IPS-20b (cell line): Measurements from ENCODE around the gene CYRIA.

Experiments
- H3K27ac ChIP-seq: one replicate; pipeline ENCODE4 v1.5.1; 2013; ENCODE audit warnings: low read length
- H3K27me3 ChIP-seq: 2 replicates; pipeline ENCODE4 v1.6.1; 2013; ENCODE audit warnings: mild to moderate bottlenecking, low read length, inconsistent platforms; ENCODE audit not compliant: insufficient read depth
- H3K36me3 ChIP-seq: 2 replicates; pipeline ENCODE4 v1.6.1; 2013; ENCODE audit warnings: low read depth, mild to moderate bottlenecking, inconsistent platforms, low read length, moderate library complexity; ENCODE audit not compliant: insufficient read depth
- H3K4me1 ChIP-seq: 2 replicates; pipeline ENCODE4 v1.6.1; 2013; ENCODE audit warnings: mild to moderate bottlenecking, control low read depth, inconsistent platforms, low read length, moderate library complexity; ENCODE audit not compliant: insufficient read depth
- H3K4me3 ChIP-seq: 2 replicates; pipeline ENCODE4 v1.5.1; 2013; ENCODE audit warnings: mild to moderate bottlenecking, low read length, inconsistent platforms
- H3K9ac ChIP-seq: 2 replicates; pipeline ENCODE4 v1.6.1; 2013; ENCODE audit warnings: low read depth, mild to moderate bottlenecking, inconsistent platforms, low read length, moderate library complexity
- H3K9me3 ChIP-seq: 2 replicates; pipeline ENCODE4 v1.6.1; 2013; ENCODE audit warnings: mild to moderate bottlenecking, low read depth, low read length, inconsistent platforms; ENCODE audit not compliant: insufficient read depth

CYRIA gene

GRCh38 chr2:16645088-16645487 lies 20.5 kb downstream of the CYRIA start:
- Histone ChIP-seq H3K4me1 (peaks cover 4% of the 10 kb centered on the region; the same call in 1 of the 2 replicates), H3K27ac (no peak overlapping the region), H3K27me3 (no peaks in the 10 kb centered on the region), H3K4me3 (no peak overlapping the region), H3K36me3 (no peaks in the 10 kb centered on the region), H3K9ac (no peak overlapping the region), H3K9me3 (no peaks in the 10 kb centered on the region)

- Histone ChIP-seq H3K27me3 (no peaks in the 10 kb centered on the region), H3K9me3 (no peaks in the 10 kb centered on the region), H3K36me3 (no peaks in the 10 kb centered on the region), H3K4me1 (peaks cover 5% of the 10 kb centered on the region; the same call in 1 of the 2 replicates), H3K27ac (no peak overlapping the region), H3K4me3 (no peak overlapping the region), H3K9ac (no peak overlapping the region)
Measured at GRCh38 chr2:16644221-16644925, 21.3 kb downstream of the CYRIA start.

- Histone ChIP-seq H3K4me3 (no peak overlapping the region), H3K9me3 (no peaks in the 10 kb centered on the region), H3K27me3 (no peaks in the 10 kb centered on the region), H3K4me1 (peaks cover 7% of the 10 kb centered on the region; the same call in 1 of the 2 replicates), H3K27ac (no peak overlapping the region), H3K9ac (no peak overlapping the region), H3K36me3 (no peaks in the 10 kb centered on the region)
Measured at GRCh38 chr2:16643099-16643498, 22.5 kb downstream of the CYRIA start.

GRCh38 chr2:16642088-16642487 lies 23.5 kb downstream of the CYRIA start:
- Histone ChIP-seq H3K27me3 (no peaks in the 10 kb centered on the region), H3K4me1 (peaks cover 7% of the 10 kb centered on the region; the same call in 1 of the 2 replicates), H3K9ac (no peak overlapping the region), H3K4me3 (no peak overlapping the region), H3K27ac (no peak overlapping the region), H3K9me3 (no peaks in the 10 kb centered on the region), H3K36me3 (no peaks in the 10 kb centered on the region)

- no peak overlapping the region for H3K27ac ChIP-seq
- H3K36me3 ChIP-seq: no peaks in the 10 kb centered on the region
- no peak overlapping the region for H3K9ac ChIP-seq
- H3K27me3 ChIP-seq: no peaks in the 10 kb centered on the region
- H3K9me3 ChIP-seq: no peaks in the 10 kb centered on the region
- H3K4me3 ChIP-seq: no peak overlapping the region
- peaks cover 4% of the 10 kb centered on the region; the same call in 1 of the 2 replicates for H3K4me1 ChIP-seq
Measured at GRCh38 chr2:16641509-16641908, 24.1 kb downstream of the CYRIA start.

GRCh38 chr2:16640867-16641266 lies 24.8 kb downstream of the CYRIA start:
- Histone ChIP-seq H3K4me1 (peaks cover 3% of the 10 kb centered on the region; the same call in 1 of the 2 replicates), H3K9me3 (no peaks in the 10 kb centered on the region), H3K9ac (no peak overlapping the region), H3K36me3 (no peaks in the 10 kb centered on the region), H3K27me3 (no peaks in the 10 kb centered on the region), H3K27ac (no peak overlapping the region), H3K4me3 (no peak overlapping the region)

GRCh38 chr2:16640001-16640700 lies 25.5 kb downstream of the CYRIA start:
- peaks cover 3% of the 10 kb centered on the region; the same call in 1 of the 2 replicates for H3K4me1 ChIP-seq
- H3K9me3 ChIP-seq: no peaks in the 10 kb centered on the region
- no peak overlapping the region for H3K9ac ChIP-seq
- H3K4me3 ChIP-seq: no peak overlapping the region
- no peak overlapping the region for H3K27ac ChIP-seq
- H3K27me3 ChIP-seq: no peaks in the 10 kb centered on the region
- no peaks in the 10 kb centered on the region for H3K36me3 ChIP-seq

- H3K9me3 ChIP-seq: no peaks in the 10 kb centered on the region
- no peak overlapping the region for H3K4me3 ChIP-seq
- no peaks in the 10 kb centered on the region for H3K36me3 ChIP-seq
- no peaks in the 10 kb centered on the region for H3K27me3 ChIP-seq
- no peak overlapping the region; the same call in 1 of the 2 replicates for H3K9ac ChIP-seq
- peaks cover 3% of the 10 kb centered on the region; the same call in 1 of the 2 replicates for H3K4me1 ChIP-seq
- H3K27ac ChIP-seq: no peak overlapping the region
Measured at GRCh38 chr2:16639431-16639830, 26.2 kb downstream of the CYRIA start.

GRCh38 chr2:16638946-16639345 lies 26.7 kb downstream of the CYRIA start:
- H3K27ac ChIP-seq: no peak overlapping the region

GRCh38 chr2:16637304-16637703 lies 28.3 kb downstream of the CYRIA start:
- H3K27ac ChIP-seq: no peak overlapping the region
- no peaks in the 10 kb centered on the region for H3K36me3 ChIP-seq
- no peaks in the 10 kb centered on the region for H3K27me3 ChIP-seq
- no peak overlapping the region for H3K9ac ChIP-seq
- H3K4me3 ChIP-seq: no peak overlapping the region
- no peaks in the 10 kb centered on the region for H3K9me3 ChIP-seq
- peaks cover 10% of the 10 kb centered on the region; the same call in 1 of the 2 replicates for H3K4me1 ChIP-seq

More at GRCh38 chr2:16638946-16639345, 26.7 kb downstream of the CYRIA start:
- Histone ChIP-seq H3K9ac (no peak overlapping the region; the same call in 1 of the 2 replicates), H3K36me3 (no peaks in the 10 kb centered on the region), H3K4me1 (peaks cover 3% of the 10 kb centered on the region; the same call in 1 of the 2 replicates), H3K4me3 (no peak overlapping the region), H3K9me3 (no peaks in the 10 kb centered on the region), H3K27me3 (no peaks in the 10 kb centered on the region)

GRCh38 chr2:16635791-16636699 lies 29.6 kb downstream of the CYRIA start:
- Histone ChIP-seq H3K36me3 (no peaks in the 10 kb centered on the region), H3K27me3 (no peaks in the 10 kb centered on the region), H3K9me3 (no peaks in the 10 kb centered on the region), H3K9ac (no peak overlapping the region), H3K4me1 (peaks cover 10% of the 10 kb centered on the region; the same call in 1 of the 2 replicates), H3K27ac (no peak overlapping the region), H3K4me3 (no peak overlapping the region)
